A549 treated with dexamethasone at 1 μM for 4 hours (cell line): Measurements from ENCODE around the gene DERL2. TPM values are rescaled to one million over a fixed set of nuclear protein-coding genes. Genes with fewer than 3 reads are reported as not detected.

Experiments
- total RNA-seq: library from RNA; stranded (reverse); fragments of 200-300 nt; extraction: Qiagen RNA extraction; gene quantifications from 5 replicates; pipeline ENCODE4 v1.2.3, GENCODE V29; 2022

DERL2 gene
- 96.2 to 119 TPM (median 107 TPM) in 5 replicates for total RNA-seq

GRCh38 chr17:5485270-5486205 is at the start of gene DERL2:
TSS of gene DERL2 (minus strand) at chr17:5486178. CDS start at chr17:5486161, 17 bp downstream.

GRCh38 chr17:5486206-5487124 is 487 bp upstream of the DERL2 start, which contains the start of gene MIS12:
TSS of gene MIS12 (plus strand) at chr17:5486566. CDS start at chr17:5488863, 2,297 bp downstream.

DNA sequence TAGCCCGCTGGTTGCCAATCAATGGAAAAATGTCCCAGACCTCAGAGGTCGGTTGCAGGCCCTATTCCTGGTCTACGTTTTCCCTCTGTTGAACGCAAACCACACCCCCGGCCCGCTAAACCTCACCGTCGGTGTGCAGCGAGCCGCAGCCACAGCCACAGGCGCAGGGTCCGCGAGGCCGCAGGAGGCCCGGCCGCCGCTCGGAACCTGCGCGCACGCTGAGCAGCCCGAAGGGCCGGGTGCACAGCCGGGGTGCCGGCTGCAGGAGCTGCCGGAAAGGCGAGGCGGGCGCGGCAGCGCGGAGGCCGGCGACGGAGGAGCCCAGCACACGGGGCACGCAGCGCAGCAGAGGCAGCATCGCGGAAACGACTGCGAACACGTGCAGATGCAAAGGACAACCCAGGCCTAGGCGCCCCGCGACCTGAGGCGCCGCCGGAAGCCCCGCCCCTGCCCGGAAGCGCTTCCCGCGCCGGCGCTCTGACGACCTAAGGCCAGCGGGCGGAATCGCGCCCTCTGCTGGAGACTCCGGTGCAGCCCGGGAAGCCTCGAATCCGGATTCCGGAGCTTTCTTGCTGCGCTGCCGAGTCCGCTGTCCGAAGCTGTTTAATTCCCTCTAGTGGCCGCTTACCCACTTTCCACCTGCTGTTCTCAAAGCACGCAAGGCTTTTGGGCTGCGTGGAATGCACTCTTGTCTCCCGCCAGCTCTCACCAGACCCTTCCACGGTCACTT is 47.1 kb downstream of the DERL2 start, which contains the start of gene C1QBP:
C1QBP (minus strand) TSS at position 440 of the 730 bp plus-strand sequence; CDS start at position 358, 82 bp downstream.

Other genes starting within 250 kb of the DERL2 start
- 36.8 to 44.3 TPM (median 41.1 TPM) in 5 replicates for gene RABEP1, start 203.9 kb downstream of the DERL2 start, total RNA-seq
- 88.1 to 107 TPM (median 91.3 TPM) in 5 replicates for gene NUP88, start 66.5 kb downstream of the DERL2 start, total RNA-seq
- 30.4 to 42.0 TPM (median 33.3 TPM) in 5 replicates for gene RPAIN, start 66.0 kb downstream of the DERL2 start, total RNA-seq
- gene C1QBP, start 47.0 kb downstream of the DERL2 start, total RNA-seq, result 527 to 618 TPM (median 576 TPM) in 5 replicates
- gene DHX33, start 17.2 kb downstream of the DERL2 start, total RNA-seq, result 22.9 to 32.8 TPM (median 30.5 TPM) in 5 replicates
- gene MIS12, start 388 bp upstream of the DERL2 start, total RNA-seq, result 14.4 to 17.1 TPM (median 15.1 TPM) in 5 replicates
- 2.0 to 2.8 TPM (median 2.3 TPM) in 5 replicates for gene NLRP1, start 98.3 kb upstream of the DERL2 start, total RNA-seq